Measurements from ENCODE around the gene ETDC.

DNA sequence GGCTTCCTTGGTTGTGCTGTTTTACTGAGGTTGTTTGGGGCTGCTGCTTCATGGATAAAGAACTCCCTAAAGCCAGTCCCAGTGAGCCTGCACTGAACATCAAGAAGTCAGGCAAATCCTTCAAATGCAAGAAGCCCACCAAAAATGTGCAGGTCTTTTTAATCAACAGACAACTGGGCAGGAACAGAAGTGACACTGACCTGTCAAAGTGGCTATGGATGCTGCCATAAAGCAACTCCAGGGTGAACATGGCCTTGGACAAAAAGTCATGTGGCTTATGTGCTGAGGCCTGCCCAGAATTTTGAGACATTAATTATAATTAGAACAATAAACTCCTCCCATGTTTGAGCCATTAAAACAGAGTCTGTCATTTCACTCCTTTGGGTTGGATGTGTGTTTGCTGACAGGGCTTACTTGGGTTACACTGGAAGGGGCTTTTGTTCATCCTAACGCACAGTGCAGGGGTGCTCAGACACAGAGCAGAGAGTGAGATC lies at the start of gene ETDC:
- TF ChIP-seq, protein P1, sequence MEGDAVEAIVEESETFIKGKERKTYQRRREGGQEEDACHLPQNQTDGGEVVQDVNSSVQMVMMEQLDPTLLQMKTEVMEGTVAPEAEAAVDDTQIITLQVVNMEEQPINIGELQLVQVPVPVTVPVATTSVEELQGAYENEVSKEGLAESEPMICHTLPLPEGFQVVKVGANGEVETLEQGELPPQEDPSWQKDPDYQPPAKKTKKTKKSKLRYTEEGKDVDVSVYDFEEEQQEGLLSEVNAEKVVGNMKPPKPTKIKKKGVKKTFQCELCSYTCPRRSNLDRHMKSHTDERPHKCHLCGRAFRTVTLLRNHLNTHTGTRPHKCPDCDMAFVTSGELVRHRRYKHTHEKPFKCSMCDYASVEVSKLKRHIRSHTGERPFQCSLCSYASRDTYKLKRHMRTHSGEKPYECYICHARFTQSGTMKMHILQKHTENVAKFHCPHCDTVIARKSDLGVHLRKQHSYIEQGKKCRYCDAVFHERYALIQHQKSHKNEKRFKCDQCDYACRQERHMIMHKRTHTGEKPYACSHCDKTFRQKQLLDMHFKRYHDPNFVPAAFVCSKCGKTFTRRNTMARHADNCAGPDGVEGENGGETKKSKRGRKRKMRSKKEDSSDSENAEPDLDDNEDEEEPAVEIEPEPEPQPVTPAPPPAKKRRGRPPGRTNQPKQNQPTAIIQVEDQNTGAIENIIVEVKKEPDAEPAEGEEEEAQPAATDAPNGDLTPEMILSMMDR (IDR thresholded peaks at IDR 0.05) = no peak
- TF ChIP-seq POLR2A (IDR thresholded peaks at IDR 0.05) = no peak

Data from right lobe of liver (tissue), 4 donors.